ENCODE measurements around the gene NGLY1.
A peak's percentile ranks its signal among the peaks of the same experiment; 100 is the strongest.

Gene NGLY1

GRCh38 chr3:25707268-25707926 lies 75.8 kb downstream of the NGLY1 start:
- no peak for DNase-seq

- DNase-seq: no peak
These were observed 77.0 kb downstream of the NGLY1 start for GRCh38 chr3:25706213-25706612.

GRCh38 chr3:25697553-25697952 lies 85.7 kb downstream of the NGLY1 start:
- DNase-seq: no peak

GRCh38 chr3:25695731-25696420 lies 87.4 kb downstream of the NGLY1 start:
- no peak for DNase-seq

GRCh38 chr3:25693238-25693637 lies 90.0 kb downstream of the NGLY1 start:
- DNase-seq: no peak

- DNase-seq: peak; percentile 29
These were observed 90.9 kb downstream of the NGLY1 start for GRCh38 chr3:25692341-25692740.

- no peak for DNase-seq
These were observed 92.3 kb downstream of the NGLY1 start for GRCh38 chr3:25690768-25691533.

- DNase-seq: no peak
These were observed 94.0 kb downstream of the NGLY1 start for GRCh38 chr3:25689226-25689625.

GRCh38 chr3:25687742-25688141 lies 95.5 kb downstream of the NGLY1 start:
- DNase-seq: no peak

- DNase-seq: no peak
These were observed 96.5 kb downstream of the NGLY1 start for GRCh38 chr3:25686766-25687165.

- no peak for DNase-seq
These were observed 99.4 kb downstream of the NGLY1 start for GRCh38 chr3:25683882-25684281.

- no peak for DNase-seq
These were observed 99.8 kb downstream of the NGLY1 start for GRCh38 chr3:25683410-25683809.

- no peak for DNase-seq
These were observed 103.5 kb downstream of the NGLY1 start for GRCh38 chr3:25679642-25680302.

GRCh38 chr3:25679166-25679565 lies 104.1 kb downstream of the NGLY1 start:
- DNase-seq: no peak

- no peak for DNase-seq
These were observed 104.7 kb downstream of the NGLY1 start for GRCh38 chr3:25678581-25678980.

- no peak for DNase-seq
These were observed 106.1 kb downstream of the NGLY1 start for GRCh38 chr3:25677121-25677520.

GRCh38 chr3:25674670-25675069 lies 108.6 kb downstream of the NGLY1 start:
- DNase-seq: no peak

GRCh38 chr3:25673738-25674298 lies 109.4 kb downstream of the NGLY1 start:
- DNase-seq: no peak
